ENCODE measurements around the gene ADCY5. TPM values are rescaled to one million over a fixed set of nuclear protein-coding genes. Genes with fewer than 3 reads are reported as not detected.

The ADCY5 gene
- polyA plus RNA-seq, 3 donors, result not detected

- Histone ChIP-seq H4K20me1 (ENCODE audit: insufficient read depth, low read length) (no peaks in the 10 kb centered on the region), H2AFZ (ENCODE audit: insufficient read depth, low read depth, low read length, poor library complexity, severe bottlenecking) (no peak overlapping the region), H3K36me3 (replicated peaks in 1 of 2; ENCODE audit: control insufficient read depth in 1 of 2, insufficient read depth in 2 of 2, low read length in 2 of 2) (no peaks in the 10 kb centered on the region), H3K27me3 (ENCODE audit: control insufficient read depth in 2 of 2, insufficient read depth in 2 of 2, low read length in 2 of 2) (no peaks in the 10 kb centered on the region), H3K79me2 (ENCODE audit: insufficient read depth, low read length) (no peaks in the 10 kb centered on the region), H3K9me3 (replicated peaks in 1 of 2; ENCODE audit: control insufficient read depth in 1 of 2, insufficient read depth in 1 of 2, low read length in 2 of 2) (no peaks in the 10 kb centered on the region), H3K27ac (ENCODE audit: low read depth in 1 of 2, low read length in 2 of 2) (no peak overlapping the region), H3K4me1 (ENCODE audit: control insufficient read depth in 1 of 2, insufficient read depth in 2 of 2, low read length in 2 of 2) (no peaks in the 10 kb centered on the region), H3K4me2 (replicated peaks; ENCODE audit: extremely low read depth, low read length, poor library complexity, severe bottlenecking) (no peak overlapping the region), H3K4me3 (replicated peaks in 1 of 3; ENCODE audit: low read depth in 2 of 3, low read length in 3 of 3) (no peak overlapping the region), H3K9ac (ENCODE audit: insufficient read depth, low read length, poor library complexity, severe bottlenecking) (no peak overlapping the region)
- Mint-ChIP-seq H3K36me3 (no peaks in the 10 kb centered on the region), H3K4me1 (no peaks in the 10 kb centered on the region), H3K27me3 (ENCODE audit: low read depth in 3 of 3) (peaks cover 5 to 15% (median 6%) of the 10 kb centered on the region in 3 donors), H3K9me3 (no peaks in the 10 kb centered on the region), H3K4me3 (no peak overlapping the region), H3K27ac (no peak overlapping the region)
- TF ChIP-seq CTCF (IDR thresholded peaks at IDR 0.05), result no peak
- intact Hi-C loops (cut with micrococcal nuclease), result no loop called here
- no peak for DNase-seq
- WGBS (ENCODE audit: insufficient coverage), result 96% methylated on average over 8 of the region's 8 CpGs
Measured at GRCh38 chr3:123384256-123384655, 64.6 kb downstream of the ADCY5 start.

GRCh38 chr3:123383091-123384053 is 65.5 kb downstream of the ADCY5 start:
- no peaks in the 10 kb centered on the region for H3K9me3 Mint-ChIP-seq
- Histone ChIP-seq H3K27me3 (ENCODE audit: control insufficient read depth in 2 of 2, insufficient read depth in 2 of 2, low read length in 2 of 2) (no peaks in the 10 kb centered on the region), H3K79me2 (ENCODE audit: insufficient read depth, low read length) (no peaks in the 10 kb centered on the region), H4K20me1 (ENCODE audit: insufficient read depth, low read length) (no peaks in the 10 kb centered on the region), H3K36me3 (replicated peaks in 1 of 2; ENCODE audit: control insufficient read depth in 1 of 2, insufficient read depth in 2 of 2, low read length in 2 of 2) (no peaks in the 10 kb centered on the region), H3K4me2 (replicated peaks; ENCODE audit: extremely low read depth, low read length, poor library complexity, severe bottlenecking) (no peak overlapping the region), H3K4me1 (ENCODE audit: control insufficient read depth in 1 of 2, insufficient read depth in 2 of 2, low read length in 2 of 2) (no peaks in the 10 kb centered on the region), H2AFZ (ENCODE audit: insufficient read depth, low read depth, low read length, poor library complexity, severe bottlenecking) (no peak overlapping the region), H3K9me3 (replicated peaks in 1 of 2; ENCODE audit: control insufficient read depth in 1 of 2, insufficient read depth in 1 of 2, low read length in 2 of 2) (no peaks in the 10 kb centered on the region), H3K4me3 (replicated peaks in 1 of 3; ENCODE audit: low read depth in 2 of 3, low read length in 3 of 3) (no peak overlapping the region), H3K27ac (ENCODE audit: low read depth in 1 of 2, low read length in 2 of 2) (no peak overlapping the region), H3K9ac (ENCODE audit: insufficient read depth, low read length, poor library complexity, severe bottlenecking) (no peak overlapping the region)
- intact Hi-C loops (cut with micrococcal nuclease), result no loop called here
- H3K36me3 Mint-ChIP-seq, result no peaks in the 10 kb centered on the region
- no peak overlapping the region for H3K27ac Mint-ChIP-seq
- no peak for TF ChIP-seq CTCF (IDR thresholded peaks at IDR 0.05)
- H3K4me3 Mint-ChIP-seq, result no peak overlapping the region
- 88% methylated on average over 15 of the region's 26 CpGs for WGBS (ENCODE audit: insufficient coverage)
- H3K27me3 Mint-ChIP-seq (ENCODE audit: low read depth in 3 of 3), result peaks cover 2 to 13% (median 6%) of the 10 kb centered on the region in 3 donors
- DNase-seq, result no peak
- H3K4me1 Mint-ChIP-seq, result no peaks in the 10 kb centered on the region

Data from CD14-positive monocyte (primary cell).